ENCODE data around the gene DOCK1.

DOCK1 gene

GRCh38 chr10:127190427-127190826 is 285.2 kb downstream of the DOCK1 start:
- in situ Hi-C loops (cut with MboI; ENCODE audit: low sequenced_read_pairs, unreplicated experiment), result no loop called here
- no peak for TF ChIP-seq CTCF (IDR thresholded peaks at IDR 0.05; ENCODE audit: borderline replicate concordance, control extremely low read depth, extremely low read depth, insufficient read depth, missing control alignments)
- no peak for DNase-seq (ENCODE audit: low spot score)

GRCh38 chr10:127193125-127193524 is 287.9 kb downstream of the DOCK1 start:
- no peak for TF ChIP-seq CTCF (IDR thresholded peaks at IDR 0.05; ENCODE audit: borderline replicate concordance, control extremely low read depth, extremely low read depth, insufficient read depth, missing control alignments)
- in situ Hi-C loops (cut with MboI; ENCODE audit: low sequenced_read_pairs, unreplicated experiment), result no loop called here
- no peak for DNase-seq (ENCODE audit: low spot score)

GRCh38 chr10:127194111-127194510 is 288.9 kb downstream of the DOCK1 start:
- no peak for DNase-seq (ENCODE audit: low spot score)
- in situ Hi-C loops (cut with MboI; ENCODE audit: low sequenced_read_pairs, unreplicated experiment), result no loop called here
- no peak for TF ChIP-seq CTCF (IDR thresholded peaks at IDR 0.05; ENCODE audit: borderline replicate concordance, control extremely low read depth, extremely low read depth, insufficient read depth, missing control alignments)

- in situ Hi-C loops (cut with MboI; ENCODE audit: low sequenced_read_pairs, unreplicated experiment), result no loop called here
- no peak for TF ChIP-seq CTCF (IDR thresholded peaks at IDR 0.05; ENCODE audit: borderline replicate concordance, control extremely low read depth, extremely low read depth, insufficient read depth, missing control alignments)
Measured at GRCh38 chr10:127194599-127194998, 289.4 kb downstream of the DOCK1 start.

GRCh38 chr10:127195041-127195506 is 289.8 kb downstream of the DOCK1 start:
- TF ChIP-seq CTCF (IDR thresholded peaks at IDR 0.05; ENCODE audit: borderline replicate concordance, control extremely low read depth, extremely low read depth, insufficient read depth, missing control alignments), result no peak
- in situ Hi-C loops (cut with MboI; ENCODE audit: low sequenced_read_pairs, unreplicated experiment), result no loop called here
- DNase-seq (ENCODE audit: low spot score), result no peak

More at GRCh38 chr10:127194599-127194998, 289.4 kb downstream of the DOCK1 start:
- no peak for DNase-seq (ENCODE audit: low spot score)

GRCh38 chr10:127195571-127196281 is 290.5 kb downstream of the DOCK1 start:
- no peak for DNase-seq (ENCODE audit: low spot score)
- TF ChIP-seq CTCF (IDR thresholded peaks at IDR 0.05; ENCODE audit: borderline replicate concordance, control extremely low read depth, extremely low read depth, insufficient read depth, missing control alignments), result no peak
- in situ Hi-C loops (cut with MboI; ENCODE audit: low sequenced_read_pairs, unreplicated experiment), result no loop called here
